HCT116 (cell line): ENCODE results near the gene KLHL35. TPM values are rescaled to one million over a fixed set of nuclear protein-coding genes. Genes with fewer than 3 reads are reported as not detected.

Experiments used
- ATAC-seq: fragments of 200-7000 bp; cut with Tn5 transposase; 2 replicates; pipeline ENCODE4 v1.9.1; 2020; ENCODE audit warnings: mild to moderate bottlenecking, moderate library complexity
- BruUV-seq: library from RNA; stranded (reverse); fragments of 400-500 nt; replicated peaks from 2 replicates; lab custom pipeline; 2021; lab: Mats Ljungman, UMichigan
- CTCF ChIA-PET: fragments of 300-600 bp; sonication (Branson Sonifier 250); formaldehyde crosslinking; loops from one replicate; lab custom pipeline; 2021; ENCODE audit warnings: antibody characterized with exemption; lab: Charles Lee
- POLR2A ChIA-PET: fragments of 300-600, 350-600 bp; sonication (Branson Sonifier 250); formaldehyde crosslinking; loops from one replicate; lab custom pipeline; 2021; ENCODE audit warnings: antibody characterized with exemption; lab: Charles Lee
- RAD21 ChIA-PET, 2 experiments: fragments of 300-600 bp; sonication (Branson Sonifier 250); formaldehyde crosslinking; loops; one replicate each; lab custom pipeline; 2023; ENCODE audit warnings: low total read pairs in 2 of 2; ENCODE audit not compliant: uncharacterized antibody in 2 of 2, unreplicated experiment in 2 of 2, low non-redundant PET in 1 of 2; lab: Charles Lee
- DNase-seq: peaks from one replicate; pipeline ENCODE4 v3.0.0-alpha.2; 2010; ENCODE audit warnings: low read depth, low spot score
- H2AFZ ChIP-seq: fragments of 200-600 bp; shearing (Covaris generic), sonication (generic); 2 replicates; pipeline ENCODE4 v1.6.1; 2017; ENCODE audit warnings: low read depth, mixed run types, mixed read lengths, antibody characterized with exemption, low read length; ENCODE audit not compliant: poor library complexity, severe bottlenecking
- H3K27ac ChIP-seq: 2 replicates; pipeline ENCODE4 v1.5.1; 2012; ENCODE audit warnings: low read depth, low read length
- H3K27me3 ChIP-seq: fragments of 200-600 bp; sonication (generic); 2 replicates; pipeline ENCODE4 v1.6.1; 2016; ENCODE audit warnings: mixed run types, low read length, mixed read lengths; ENCODE audit not compliant: insufficient read depth
- H3K36me3 ChIP-seq, 2 experiments: fragments of 200-500 bp in 1 of 2; fragments of 200-600 bp in 1 of 2; sonication (Bioruptor generic) in 1 of 2; sonication (generic) in 1 of 2; 2 replicates each; pipeline versions ENCODE4 v1.5.1 to v1.6.1; 2014 to 2016; ENCODE audit warnings: low read length in 2 of 2, inconsistent platforms in 1 of 2, mixed read lengths in 1 of 2, mixed run types in 1 of 2; ENCODE audit not compliant: insufficient read depth in 2 of 2, control insufficient read depth in 1 of 2
- H3K4me1 ChIP-seq, 2 experiments: fragments of 200-600 bp in 1 of 2; sonication (generic) in 1 of 2; 2 replicates each; pipeline versions ENCODE4 v1.5.1 to v1.6.1; 2012 to 2017; ENCODE audit warnings: low read length in 2 of 2, inconsistent platforms in 1 of 2, mild to moderate bottlenecking in 1 of 2, mixed read lengths in 1 of 2, mixed run types in 1 of 2, moderate library complexity in 1 of 2; ENCODE audit not compliant: insufficient read depth in 2 of 2, control insufficient read depth in 1 of 2
- H3K4me2 ChIP-seq: fragments of 200-600 bp; sonication (generic); 2 replicates; pipeline ENCODE4 v1.6.1; 2017; ENCODE audit warnings: mixed run types, low read length, mixed read lengths
- H3K4me3 ChIP-seq, 2 experiments: fragments of 200-600 bp in 1 of 2; sonication (generic) in 1 of 2; replicated peaks in 1 of 2; 2 replicates each; pipeline ENCODE4 v1.5.1; 2011 to 2016; ENCODE audit warnings: low read length in 2 of 2, control low read depth in 1 of 2, low read depth in 1 of 2, mild to moderate bottlenecking in 1 of 2, mixed read lengths in 1 of 2, mixed run types in 1 of 2
- H3K79me2 ChIP-seq: fragments of 200-600 bp; sonication (generic); 2 replicates; pipeline ENCODE4 v1.6.1; 2017; ENCODE audit warnings: mild to moderate bottlenecking, mixed run types, low read length, moderate library complexity, mixed read lengths; ENCODE audit not compliant: insufficient read depth
- H3K9ac ChIP-seq: fragments of 200-600 bp; sonication (generic); 2 replicates; pipeline ENCODE4 v1.6.1; 2016; ENCODE audit warnings: low read length, mixed read lengths
- H3K9me2 ChIP-seq: fragments of 200-600 bp; sonication (generic), shearing (Covaris generic); 2 replicates; pipeline ENCODE4 v1.6.1; 2017; ENCODE audit warnings: mixed run types, mild to moderate bottlenecking, moderate library complexity; ENCODE audit not compliant: insufficient read depth
- H3K9me3 ChIP-seq, 2 experiments: fragments of 200-500 bp in 1 of 2; fragments of 200-600 bp in 1 of 2; sonication (Bioruptor generic) in 1 of 2; sonication (generic) in 1 of 2; 2 replicates each; pipeline ENCODE4 v1.6.1; 2014 to 2017; ENCODE audit warnings: low read length in 2 of 2, mixed read lengths in 2 of 2, inconsistent platforms in 1 of 2, low read depth in 1 of 2, mild to moderate bottlenecking in 1 of 2, mixed run types in 1 of 2, moderate library complexity in 1 of 2; ENCODE audit not compliant: control insufficient read depth in 1 of 2, insufficient read depth in 1 of 2
- H4K20me1 ChIP-seq: fragments of 200-600 bp; sonication (generic), shearing (Covaris generic); 2 replicates; pipeline ENCODE4 v1.6.1; 2017; ENCODE audit warnings: mixed run types, mild to moderate bottlenecking, moderate library complexity; ENCODE audit not compliant: insufficient read depth
- ATF3 ChIP-seq: IDR thresholded peaks from 2 replicates; pipeline ENCODE4 v1.6.1; 2012
- CBX3 ChIP-seq: IDR thresholded peaks from 2 replicates; pipeline ENCODE4 v1.6.1; 2012; ENCODE audit warnings: low read depth
- CTCF ChIP-seq, 3 experiments: fragments of 200-600 bp in 1 of 3; sonication (generic) in 1 of 3; IDR thresholded peaks in 2 of 3; conservative IDR thresholded peaks in 1 of 3; 2 replicates each; pipeline ENCODE4 v1.5.1; 2012 to 2017; ENCODE audit warnings: low read depth in 2 of 3, low read length in 2 of 3, antibody characterized with exemption in 1 of 3, borderline replicate concordance in 1 of 3, control low read depth in 1 of 3, mild to moderate bottlenecking in 1 of 3, mixed read lengths in 1 of 3, mixed run types in 1 of 3, moderate library complexity in 1 of 3; ENCODE audit not compliant: insufficient read depth in 1 of 3
- EGR1 ChIP-seq: IDR thresholded peaks from 2 replicates; pipeline ENCODE4 v1.6.1; 2012; ENCODE audit warnings: low read depth
- EZH2phosphoT487 ChIP-seq: fragments of 200-600 bp; IDR thresholded peaks from 2 replicates; pipeline ENCODE4 v1.6.1; 2018; ENCODE audit warnings: antibody characterized with exemption, borderline replicate concordance
- RAD21 ChIP-seq: IDR thresholded peaks from 2 replicates; pipeline ENCODE4 v1.6.1; 2012; ENCODE audit warnings: low read depth, mild to moderate bottlenecking
- ZNF274 ChIP-seq: fragments of 200-500 bp; sonication (Bioruptor generic); IDR thresholded peaks from 2 replicates; pipeline ENCODE4 v1.6.1; 2014; ENCODE audit warnings: mild to moderate bottlenecking, low read depth, low read length, inconsistent platforms
- intact Hi-C: fragments of 100-400 bp; cut with micrococcal nuclease; formaldehyde crosslinking; loops from 2 replicates; pipeline ENCODE4 v1.10.0; 2022
- total RNA-seq: library from RNA; stranded (reverse); gene quantifications from one replicate; pipeline ENCODE4 v1.2.1, GENCODE V29; 2021; ENCODE audit not compliant: unreplicated experiment
- TF ChIP-seq, protein P1 (sequence below): IDR thresholded peaks from 2 replicates; pipeline ENCODE4 v1.6.1; 2012

The KLHL35 gene
- total RNA-seq, 1 experiment from 2014 or later = 1.7 TPM

DNA sequence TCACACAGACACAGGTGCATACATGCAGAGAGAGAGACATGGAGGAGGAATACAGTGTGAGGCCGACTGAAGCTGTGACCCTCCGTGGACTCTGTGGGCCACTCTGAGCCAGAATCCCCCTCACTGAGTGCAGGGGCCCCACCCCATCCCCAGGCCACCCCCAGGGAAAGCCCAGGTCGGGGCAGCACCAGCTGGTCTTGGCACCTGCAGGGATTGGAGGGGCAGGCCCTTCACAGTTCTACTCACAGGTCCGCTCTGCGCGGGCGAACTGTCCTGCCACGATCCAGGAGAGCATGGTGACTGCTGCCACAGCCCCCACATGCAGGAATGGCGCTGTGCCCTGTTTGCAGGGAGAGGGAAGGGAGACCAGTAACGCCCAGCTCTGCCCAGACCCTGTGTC lies 16.3 kb upstream of the KLHL35 start (continued):
- no peak for TF ChIP-seq EGR1
- TF ChIP-seq CBX3 = no peak

GRCh38 chr11:75447415-75447814 lies 14.4 kb upstream of the KLHL35 start:
- Histone ChIP-seq H2AFZ (no peak overlapping the region), H3K9me2 (no peaks in the 10 kb centered on the region), H3K36me3 (no peaks in the 10 kb centered on the region), H3K27ac (no peak overlapping the region), H3K9me3 (no peaks in the 10 kb centered on the region), H4K20me1 (no peaks in the 10 kb centered on the region), H3K79me2 (no peaks in the 10 kb centered on the region), H3K27me3 (no peaks in the 10 kb centered on the region), H3K4me1 (no peaks in the 10 kb centered on the region), H3K4me3 (no peak overlapping the region), H3K9ac (no peak overlapping the region), H3K4me2 (no peak overlapping the region)
- BruUV-seq = no TSS peak
- intact Hi-C loops = loop anchor here (5.0 to 10.0 kb wide), 2 partner anchors 60 to 417 kb away; no protein-coding TSS in a partner anchor
- DNase-seq = no peak
- ATAC-seq = no peak
- CTCF ChIA-PET = interaction anchor here (1.2 kb wide), 1 partner anchor 84 kb away, joined by 3 read pairs; no protein-coding TSS in a partner anchor
- POLR2A ChIA-PET = no interaction called here
- TF ChIP-seq, protein P1, sequence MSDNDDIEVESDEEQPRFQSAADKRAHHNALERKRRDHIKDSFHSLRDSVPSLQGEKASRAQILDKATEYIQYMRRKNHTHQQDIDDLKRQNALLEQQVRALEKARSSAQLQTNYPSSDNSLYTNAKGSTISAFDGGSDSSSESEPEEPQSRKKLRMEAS = no peak
- no peak for TF ChIP-seq ZNF274
- TF ChIP-seq ATF3 = no peak
- TF ChIP-seq, all 23 proteins: peak for 0
- RAD21 ChIA-PET = no interaction called here

DNA sequence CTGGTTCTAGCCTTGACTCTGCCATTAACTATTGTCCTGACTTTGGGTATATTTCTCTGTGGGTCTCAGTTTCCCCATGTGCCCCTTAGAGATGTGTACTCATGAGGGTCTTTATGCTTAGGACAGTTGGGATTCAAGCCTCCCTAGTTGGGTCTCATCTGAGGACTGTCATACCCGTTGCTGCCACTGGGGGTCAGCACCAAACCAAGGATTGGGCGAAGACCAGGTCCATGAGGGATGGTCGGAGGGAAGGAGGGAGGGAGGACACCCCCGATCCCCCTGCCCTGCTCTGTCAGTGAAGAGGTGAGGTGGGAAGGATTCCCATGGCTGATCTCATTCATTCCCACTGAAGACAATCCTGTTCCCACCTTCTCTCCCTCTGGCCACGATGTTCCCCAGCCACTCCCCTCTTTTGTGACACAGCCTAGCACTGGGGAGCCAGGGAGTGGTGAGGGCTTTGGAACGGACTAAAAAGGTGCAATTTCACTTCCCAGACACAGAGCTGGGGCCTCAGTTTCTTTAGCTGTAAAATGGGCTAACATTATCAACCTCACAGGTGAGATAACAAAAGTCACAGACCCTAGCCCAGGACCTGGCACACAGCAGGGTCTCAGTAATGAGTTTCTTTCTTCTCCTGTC lies 12.4 kb upstream of the KLHL35 start:
- ChIA-PET CTCF (interaction anchor here (0.8 to 2.8 kb wide), 4 partner anchors 75 to 91 kb away, joined by 3 to 34 read pairs (median 4); partner anchors contain the start of gene GDPD5), RAD21 (interaction anchor here (0.6 to 2.0 kb wide), 4 partner anchors 80 to 88 kb away, joined by 3 to 7 read pairs (median 4); partner anchors contain the start of gene GDPD5 (in 1 of the 2)), POLR2A (no interaction called here)
- H3K4me1 ChIP-seq = no peaks in the 10 kb centered on the region
- no peaks in the 10 kb centered on the region for H3K79me2 ChIP-seq
- ATAC-seq = peak; percentile 91
- TF ChIP-seq RAD21 = peak; percentile 98
- TF ChIP-seq CTCF (IDR thresholded peaks at IDR 0.05 in 2 of 3, conservative IDR thresholded peaks at IDR 0.05 in 1 of 3; ENCODE audit: borderline replicate concordance in 1 of 3, insufficient read depth in 1 of 3, low read depth in 2 of 3, low read length in 2 of 3) = peak; percentile 91 to 98 (median 93)
- no peak for TF ChIP-seq EZH2phosphoT487
- no peak overlapping the region for H3K27ac ChIP-seq
- no peaks in the 10 kb centered on the region for H3K9me2 ChIP-seq
- no peaks in the 10 kb centered on the region for H4K20me1 ChIP-seq
- no peak overlapping the region for H3K4me3 ChIP-seq
- H3K4me2 ChIP-seq = no peak overlapping the region
- no peak overlapping the region for H2AFZ ChIP-seq
- no peaks in the 10 kb centered on the region for H3K27me3 ChIP-seq
- H3K9ac ChIP-seq = no peak overlapping the region
- no peaks in the 10 kb centered on the region for H3K36me3 ChIP-seq
- H3K9me3 ChIP-seq = no peaks in the 10 kb centered on the region
- intact Hi-C loops = loop anchor here (1.0 to 10.0 kb wide), 4 partner anchors 58 to 419 kb away; no protein-coding TSS in a partner anchor
- no TSS peak for BruUV-seq
- peak; percentile 22 for DNase-seq
